Activated B cell treated with CpG ODN at 0.5 μM for 24 hours (primary cell): Measurements from ENCODE around the gene PTCHD1. TPM values are rescaled to one million over a fixed set of nuclear protein-coding genes. Genes with fewer than 3 reads are reported as not detected.

Experiments
- ATAC-seq: fragments of 200-7000 bp; cut with Tn5 transposase; one replicate; pipeline ENCODE4 v1.10.0; 2021; ENCODE audit warnings: low read depth, mild to moderate bottlenecking, moderate library complexity
- CTCF ChIA-PET: fragments of 350-600 bp; sonication (Branson Sonifier 250); formaldehyde crosslinking; loops from one replicate; lab custom pipeline; 2021; ENCODE audit warnings: antibody characterized with exemption; lab: Charles Lee
- POLR2A ChIA-PET: fragments of 350-600 bp; sonication (Branson Sonifier 250); formaldehyde crosslinking; loops from one replicate; lab custom pipeline; 2021; ENCODE audit warnings: antibody characterized with exemption; lab: Charles Lee
- DNase-seq: peaks from one replicate; pipeline ENCODE4 v3.0.0; 2022
- H3K27ac Mint-ChIP-seq: one replicate; pipeline ENCODE4 v1.8.0; 2020; ENCODE audit warnings: mixed read lengths
- H3K27me3 Mint-ChIP-seq: one replicate; pipeline ENCODE4 v1.8.0; 2021; ENCODE audit warnings: mixed read lengths
- H3K36me3 Mint-ChIP-seq: one replicate; pipeline ENCODE4 v1.8.0; 2021; ENCODE audit warnings: low read depth, mixed read lengths
- H3K4me1 Mint-ChIP-seq: one replicate; pipeline ENCODE4 v1.8.0; 2021; ENCODE audit warnings: mixed read lengths
- H3K4me3 Mint-ChIP-seq: one replicate; pipeline ENCODE4 v1.8.0; 2020; ENCODE audit warnings: mild to moderate bottlenecking, mixed read lengths
- H3K9me3 Mint-ChIP-seq: one replicate; pipeline ENCODE4 v1.8.0; 2020; ENCODE audit warnings: mixed read lengths
- intact Hi-C: fragments of 100-400 bp; cut with micrococcal nuclease; formaldehyde crosslinking; loops from one replicate; pipeline ENCODE4 v1.15.1; 2024
- total RNA-seq: library from RNA; stranded (reverse); gene quantifications from 2 replicates; pipeline ENCODE4 v1.2.3, GENCODE V29; 2022
- TF ChIP-seq, protein P1 (sequence below): fragments of 200-600 bp; IDR thresholded peaks from one replicate; pipeline ENCODE4 v1.8.0; 2022; ENCODE audit warnings: antibody characterized with exemption, mild to moderate bottlenecking

PTCHD1 gene
- total RNA-seq, 1 donor from 2014 or later, result 0.02 TPM

DNA sequence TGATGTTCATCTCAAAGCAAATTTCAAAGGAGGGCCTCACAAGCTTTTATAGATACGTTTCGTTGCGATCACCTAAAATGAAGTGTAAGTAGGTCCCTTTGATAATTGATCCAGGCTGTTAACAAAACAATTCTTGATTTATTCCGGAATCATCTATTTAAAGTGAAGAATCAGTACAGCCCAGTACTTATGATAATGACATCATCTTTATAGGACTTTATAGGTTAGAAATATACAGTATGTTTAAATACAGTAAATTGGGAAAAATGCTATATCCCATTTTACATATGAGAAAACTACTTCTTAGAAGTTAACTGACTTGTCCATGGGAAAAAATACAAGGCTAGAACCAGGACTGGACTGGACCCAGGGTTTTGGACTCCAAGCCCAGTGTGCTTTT lies 3.7 kb downstream of the PTCHD1 start:
- CTCF ChIA-PET, result no interaction called here
- intact Hi-C loops, result no loop called here
- H3K27ac Mint-ChIP-seq, result no peak overlapping the region
- POLR2A ChIA-PET, result no interaction called here
- no peak for DNase-seq
- TF ChIP-seq, protein P1, sequence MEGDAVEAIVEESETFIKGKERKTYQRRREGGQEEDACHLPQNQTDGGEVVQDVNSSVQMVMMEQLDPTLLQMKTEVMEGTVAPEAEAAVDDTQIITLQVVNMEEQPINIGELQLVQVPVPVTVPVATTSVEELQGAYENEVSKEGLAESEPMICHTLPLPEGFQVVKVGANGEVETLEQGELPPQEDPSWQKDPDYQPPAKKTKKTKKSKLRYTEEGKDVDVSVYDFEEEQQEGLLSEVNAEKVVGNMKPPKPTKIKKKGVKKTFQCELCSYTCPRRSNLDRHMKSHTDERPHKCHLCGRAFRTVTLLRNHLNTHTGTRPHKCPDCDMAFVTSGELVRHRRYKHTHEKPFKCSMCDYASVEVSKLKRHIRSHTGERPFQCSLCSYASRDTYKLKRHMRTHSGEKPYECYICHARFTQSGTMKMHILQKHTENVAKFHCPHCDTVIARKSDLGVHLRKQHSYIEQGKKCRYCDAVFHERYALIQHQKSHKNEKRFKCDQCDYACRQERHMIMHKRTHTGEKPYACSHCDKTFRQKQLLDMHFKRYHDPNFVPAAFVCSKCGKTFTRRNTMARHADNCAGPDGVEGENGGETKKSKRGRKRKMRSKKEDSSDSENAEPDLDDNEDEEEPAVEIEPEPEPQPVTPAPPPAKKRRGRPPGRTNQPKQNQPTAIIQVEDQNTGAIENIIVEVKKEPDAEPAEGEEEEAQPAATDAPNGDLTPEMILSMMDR, result no peak
- ATAC-seq, result no peak
- no peaks in the 10 kb centered on the region for H3K9me3 Mint-ChIP-seq
- H3K4me3 Mint-ChIP-seq, result no peak overlapping the region
- no peaks in the 10 kb centered on the region for H3K36me3 Mint-ChIP-seq
- peaks cover 15% of the 10 kb centered on the region for H3K27me3 Mint-ChIP-seq
- peaks cover 11% of the 10 kb centered on the region for H3K4me1 Mint-ChIP-seq

- Mint-ChIP-seq H3K4me1 (no peaks in the 10 kb centered on the region), H3K4me3 (no peak overlapping the region), H3K27me3 (peaks cover 8% of the 10 kb centered on the region), H3K36me3 (no peaks in the 10 kb centered on the region), H3K9me3 (no peaks in the 10 kb centered on the region), H3K27ac (no peak overlapping the region)
- TF ChIP-seq, protein P1, result no peak
- DNase-seq (no peak), ATAC-seq (no peak)
- POLR2A ChIA-PET, result no interaction called here
- intact Hi-C loops, result no loop called here
- CTCF ChIA-PET, result no interaction called here
Observed at GRCh38 chrX:23341452-23341851, 6.8 kb downstream of the PTCHD1 start.

DNA sequence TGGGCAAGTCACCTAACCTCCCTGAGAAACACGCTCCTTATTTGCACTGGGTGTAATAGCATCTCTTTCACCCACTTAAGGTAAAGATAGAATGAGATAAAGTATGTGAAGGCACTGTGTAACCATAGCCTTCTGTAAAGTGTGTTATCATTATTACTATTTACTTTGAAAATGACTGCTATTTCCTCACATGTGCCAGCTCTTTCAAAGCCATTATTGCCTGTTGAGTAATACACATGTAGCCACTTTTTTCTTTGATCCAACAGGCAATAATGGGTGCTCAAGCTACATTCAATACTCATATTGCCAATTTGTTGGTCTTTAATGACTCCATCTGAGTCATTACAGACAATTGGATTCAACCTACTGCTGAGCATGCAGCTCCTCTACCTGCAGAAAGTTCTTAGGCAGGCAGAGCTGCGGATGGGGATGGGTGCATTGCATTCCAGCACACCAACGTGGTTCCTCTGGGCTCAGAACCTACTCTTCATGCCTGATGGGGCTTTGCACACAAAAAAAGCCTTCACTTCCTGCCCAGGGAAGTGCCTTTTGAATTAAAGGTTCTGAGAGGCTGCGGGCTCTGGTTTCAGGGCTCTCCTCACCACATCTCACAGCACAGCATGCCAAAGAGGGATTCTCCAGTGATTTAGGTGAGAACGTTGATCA lies 9.7 kb downstream of the PTCHD1 start:
- ChIA-PET POLR2A (no interaction called here), CTCF (no interaction called here)
- intact Hi-C loops, result no loop called here
- H3K27ac Mint-ChIP-seq, result no peak overlapping the region
- H3K27me3 Mint-ChIP-seq, result peaks cover 4% of the 10 kb centered on the region
- TF ChIP-seq, protein P1, result no peak
- no peaks in the 10 kb centered on the region for H3K4me1 Mint-ChIP-seq
- ATAC-seq (no peak), DNase-seq (no peak)
- no peaks in the 10 kb centered on the region for H3K36me3 Mint-ChIP-seq
- H3K4me3 Mint-ChIP-seq, result no peak overlapping the region
- no peaks in the 10 kb centered on the region for H3K9me3 Mint-ChIP-seq

DNA sequence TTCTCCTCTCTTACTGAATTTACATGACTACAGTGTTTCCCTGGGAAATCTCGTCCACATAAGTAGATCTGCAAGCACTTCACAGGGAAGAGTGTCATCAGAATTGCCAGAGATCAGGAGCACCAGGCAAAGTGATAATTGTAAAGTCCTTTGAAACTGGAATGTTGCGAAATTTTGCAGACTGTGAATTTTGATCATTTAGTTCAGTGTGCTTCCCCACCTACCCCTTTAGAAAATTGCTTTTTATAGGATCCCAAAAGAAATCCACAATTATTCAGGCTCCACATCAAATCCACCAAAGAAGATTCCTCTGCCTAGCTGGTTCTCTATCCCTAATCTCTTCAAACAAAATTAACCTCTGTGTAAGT lies 10.2 kb downstream of the PTCHD1 start:
- Mint-ChIP-seq H3K27me3 (peaks cover 4% of the 10 kb centered on the region), H3K27ac (no peak overlapping the region), H3K36me3 (no peaks in the 10 kb centered on the region), H3K4me3 (no peak overlapping the region), H3K9me3 (no peaks in the 10 kb centered on the region), H3K4me1 (no peaks in the 10 kb centered on the region)
- DNase-seq (no peak), ATAC-seq (no peak)
- TF ChIP-seq, protein P1, result no peak
- POLR2A ChIA-PET, result no interaction called here
- intact Hi-C loops, result no loop called here
- CTCF ChIA-PET, result no interaction called here

- no peaks in the 10 kb centered on the region for H3K9me3 Mint-ChIP-seq
- ChIA-PET CTCF (no interaction called here), POLR2A (no interaction called here)
- intact Hi-C loops, result no loop called here
- DNase-seq (no peak), ATAC-seq (no peak)
- H3K36me3 Mint-ChIP-seq, result no peaks in the 10 kb centered on the region
- H3K27ac Mint-ChIP-seq, result no peak overlapping the region
- no peaks in the 10 kb centered on the region for H3K27me3 Mint-ChIP-seq
- no peak overlapping the region for H3K4me3 Mint-ChIP-seq
- no peaks in the 10 kb centered on the region for H3K4me1 Mint-ChIP-seq
- TF ChIP-seq, protein P1, result no peak
Observed at GRCh38 chrX:23356189-23356588, 21.5 kb downstream of the PTCHD1 start.
